Measurements from ENCODE around the gene LBH. TPM values are rescaled to one million over a fixed set of nuclear protein-coding genes. Genes with fewer than 3 reads are reported as not detected.

The LBH gene
- total and polyA plus RNA-seq, 10 donors, result 48.7 to 178 (median 116) TPM

GRCh38 chr2:30265052-30266015 lies 34.0 kb downstream of the LBH start:
- Histone ChIP-seq H3K4me1 (peaks cover 32 to 67% (median 53%) of the 10 kb centered on the region in 6 donors), H3K4me3 (peak overlapping the region in 2 of 8 donors; percentile 11 to 55), H3K36me3 (peaks cover 0 to 11% (median under 1%) of the 10 kb centered on the region in 6 donors), H3K27ac (peak overlapping the region; percentile 66 to 90 (median 80)), H3K27me3 (replicated peaks in 1 of 7) (no peaks in the 10 kb centered on the region), H3K9me3 (peaks cover 0 to 14% (median 10%) of the 10 kb centered on the region in 8 donors)
- DNase-seq, result no peak
- WGBS, 5 donors, result 69 to 74% (median 71%) methylated on average over 4 of the region's 4 CpGs
- intact Hi-C loops (cut with DNase I; ENCODE audit: low total_unique reads), result no loop called here
- TF ChIP-seq POLR2AphosphoS5 (IDR thresholded peaks at IDR 0.05) (no peak), POLR2A (IDR thresholded peaks at IDR 0.05) (no peak), CTCF (IDR thresholded peaks at IDR 0.05 in 8 of 11, conservative IDR thresholded peaks at IDR 0.05 in 3 of 11) (no peak)

GRCh38 chr2:30266051-30266621 lies 34.8 kb downstream of the LBH start:
- Histone ChIP-seq H3K4me1 (peaks cover 32 to 69% (median 59%) of the 10 kb centered on the region in 6 donors), H3K27ac (peak overlapping the region; percentile 66 to 90 (median 80)), H3K9me3 (peaks cover 0 to 14% (median 10%) of the 10 kb centered on the region in 8 donors), H3K4me3 (peak overlapping the region in 5 of 8 donors; percentile 1 to 55 (median 17)), H3K27me3 (replicated peaks in 1 of 7) (no peaks in the 10 kb centered on the region), H3K36me3 (peaks cover 0 to 3% (median 0%) of the 10 kb centered on the region in 6 donors)
- intact Hi-C loops (cut with DNase I; ENCODE audit: low total_unique reads), result no loop called here
- peak; percentile 90 for DNase-seq
- WGBS, 5 donors, result 7 to 35% (median 8%) methylated on average over 6 to 7 of the region's 7 CpGs
- TF ChIP-seq POLR2AphosphoS5 (IDR thresholded peaks at IDR 0.05) (peak; percentile 69 to 80 (median 76)), CTCF (IDR thresholded peaks at IDR 0.05 in 8 of 11, conservative IDR thresholded peaks at IDR 0.05 in 3 of 11) (peak in 2 of 11 experiments; percentile 17 to 34), POLR2A (IDR thresholded peaks at IDR 0.05) (no peak)

- Histone ChIP-seq H3K27me3 (replicated peaks in 1 of 7) (no peaks in the 10 kb centered on the region), H3K9me3 (peaks cover 0 to 11% (median 8%) of the 10 kb centered on the region in 8 donors), H3K4me3 (peak overlapping the region in 5 of 8 donors; percentile 1 to 55 (median 17)), H3K36me3 (no peaks in the 10 kb centered on the region), H3K4me1 (peaks cover 32 to 75% (median 63%) of the 10 kb centered on the region in 6 donors), H3K27ac (peak overlapping the region; percentile 66 to 90 (median 80))
- DNase-seq, result peak; percentile 78
- 75 to 81% (median 77%) methylated on average over 5 of the region's 5 CpGs for WGBS, 5 donors
- intact Hi-C loops (cut with DNase I; ENCODE audit: low total_unique reads), result no loop called here
- TF ChIP-seq POLR2AphosphoS5 (IDR thresholded peaks at IDR 0.05) (no peak), CTCF (IDR thresholded peaks at IDR 0.05 in 8 of 11, conservative IDR thresholded peaks at IDR 0.05 in 3 of 11) (no peak), POLR2A (IDR thresholded peaks at IDR 0.05) (no peak)
Observed at GRCh38 chr2:30266705-30267104, 35.4 kb downstream of the LBH start.
